ENCODE data around the gene CYP19A1. TPM values are rescaled to one million over a fixed set of nuclear protein-coding genes. Genes with fewer than 3 reads are reported as not detected.

Gene CYP19A1
- total RNA-seq, 2 experiments from 2014 or later: not detected

DNA sequence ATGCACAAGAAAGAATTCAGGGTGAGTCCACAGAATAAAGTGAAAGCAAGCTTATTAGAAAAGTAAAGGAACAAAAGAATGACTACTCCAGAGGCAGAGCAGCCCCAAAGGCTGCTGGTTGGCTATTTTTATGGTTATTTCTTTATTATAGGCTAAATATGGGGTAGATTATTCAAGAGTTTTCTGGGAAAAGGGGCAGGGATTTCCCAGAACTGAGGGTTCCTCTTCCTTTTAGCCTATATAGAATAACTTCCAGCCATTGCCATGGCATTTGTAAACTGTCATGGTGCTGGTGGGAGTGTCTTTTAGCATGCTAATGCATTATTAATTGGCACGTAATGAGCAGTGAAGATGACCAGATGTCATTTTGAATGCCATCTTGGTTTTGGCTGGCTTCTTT, 16.7 kb upstream of the CYP19A1 start:
- Mint-ChIP-seq H3K27ac (no peak overlapping the region), H3K4me3 (no peak overlapping the region), H3K4me1 (ENCODE audit: low read depth) (peaks cover 3% of the 10 kb centered on the region), H3K9me3 (ENCODE audit: insufficient read depth) (no peaks in the 10 kb centered on the region), H3K27me3 (ENCODE audit: low read depth) (peaks cover 12% of the 10 kb centered on the region), H3K36me3 (ENCODE audit: low read depth) (no peaks in the 10 kb centered on the region)
- DNase-seq (no peak), ATAC-seq (no peak)
- CTCF ChIA-PET: no interaction called here
- POLR2A ChIA-PET: no interaction called here

DNA sequence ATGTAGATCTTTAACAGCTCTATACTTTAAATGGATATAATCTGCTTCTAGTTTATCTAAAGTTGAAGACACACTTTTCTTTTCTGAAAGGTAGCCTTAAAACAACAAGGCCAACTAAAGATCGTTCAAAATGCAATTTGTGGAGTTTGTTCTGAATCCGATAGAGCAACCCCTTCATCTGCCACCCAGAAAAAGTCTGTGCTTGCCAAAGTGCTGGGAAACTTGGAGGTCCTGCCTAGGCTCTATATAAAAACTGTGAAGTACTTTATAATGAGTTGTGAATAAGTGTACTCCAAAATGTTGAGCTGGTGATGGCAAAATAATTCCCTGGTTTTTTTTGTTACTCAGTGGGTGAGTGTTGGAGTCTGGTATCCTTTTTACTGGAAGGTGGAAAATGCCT, 15.6 kb upstream of the CYP19A1 start:
- ChIA-PET CTCF (no interaction called here), POLR2A (no interaction called here)
- Mint-ChIP-seq H3K36me3 (ENCODE audit: low read depth) (no peaks in the 10 kb centered on the region), H3K27me3 (ENCODE audit: low read depth) (peaks cover 12% of the 10 kb centered on the region), H3K9me3 (ENCODE audit: insufficient read depth) (no peaks in the 10 kb centered on the region), H3K27ac (no peak overlapping the region), H3K4me3 (no peak overlapping the region), H3K4me1 (ENCODE audit: low read depth) (peaks cover 3% of the 10 kb centered on the region)
- ATAC-seq (no peak), DNase-seq (no peak)

DNA sequence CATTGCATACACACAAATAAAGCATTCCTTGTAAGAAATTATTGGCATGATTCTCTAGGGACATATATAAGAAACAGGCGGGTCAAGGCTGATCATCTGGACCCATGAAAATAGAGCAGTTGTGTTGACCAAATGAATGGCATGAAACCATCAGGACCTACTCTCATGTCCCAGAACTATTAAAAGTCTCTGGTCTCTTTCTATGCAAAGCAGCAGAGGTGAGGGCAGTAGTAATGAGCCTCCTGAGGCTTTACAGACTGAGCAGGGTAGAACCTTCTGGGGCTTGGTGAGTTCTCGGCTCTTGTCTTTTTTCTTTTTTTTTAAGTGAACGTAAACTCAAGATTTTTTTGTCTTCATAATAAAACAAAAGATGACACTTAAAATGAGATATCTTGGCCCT, 12.3 kb upstream of the CYP19A1 start:
- DNase-seq: no peak
- ATAC-seq: no peak
- Mint-ChIP-seq H3K36me3 (ENCODE audit: low read depth) (no peaks in the 10 kb centered on the region), H3K27me3 (ENCODE audit: low read depth) (peaks cover 12% of the 10 kb centered on the region), H3K9me3 (ENCODE audit: insufficient read depth) (no peaks in the 10 kb centered on the region), H3K27ac (no peak overlapping the region), H3K4me1 (ENCODE audit: low read depth) (peaks cover 2% of the 10 kb centered on the region), H3K4me3 (no peak overlapping the region)
- POLR2A ChIA-PET: no interaction called here
- CTCF ChIA-PET: no interaction called here

- ChIA-PET POLR2A (no interaction called here), CTCF (no interaction called here)
- peaks cover 11% of the 10 kb centered on the region for H3K27me3 Mint-ChIP-seq (ENCODE audit: low read depth)
- ATAC-seq (no peak), DNase-seq (no peak)
- peaks cover 2% of the 10 kb centered on the region for H3K4me1 Mint-ChIP-seq (ENCODE audit: low read depth)
- H3K4me3 Mint-ChIP-seq: no peak overlapping the region
- no peaks in the 10 kb centered on the region for H3K9me3 Mint-ChIP-seq (ENCODE audit: insufficient read depth)
- no peaks in the 10 kb centered on the region for H3K36me3 Mint-ChIP-seq (ENCODE audit: low read depth)
- no peak overlapping the region for H3K27ac Mint-ChIP-seq
Measured at GRCh38 chr15:51349156-51349844, 10.9 kb upstream of the CYP19A1 start.

DNA sequence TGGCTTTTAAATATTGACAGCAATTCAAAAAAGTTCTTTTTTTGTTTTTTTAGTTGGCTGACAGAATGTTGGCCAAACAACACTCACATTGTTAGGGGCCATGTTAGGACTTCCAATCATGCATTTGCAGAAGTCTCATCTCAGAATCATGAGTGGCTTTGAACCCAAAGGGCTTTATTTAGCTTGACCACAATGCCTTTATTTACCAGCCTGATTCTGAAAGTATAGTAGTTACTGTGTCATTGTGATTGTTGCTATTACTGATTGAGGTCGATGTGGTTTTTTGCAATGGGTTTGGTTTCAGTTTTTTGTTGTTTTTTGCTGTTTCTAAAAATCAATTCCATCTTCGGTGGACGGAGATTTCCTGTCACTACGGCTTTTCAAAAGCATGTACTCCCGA, 10.3 kb upstream of the CYP19A1 start:
- Mint-ChIP-seq H3K4me3 (no peak overlapping the region), H3K9me3 (ENCODE audit: insufficient read depth) (no peaks in the 10 kb centered on the region), H3K27ac (no peak overlapping the region), H3K4me1 (ENCODE audit: low read depth) (peaks cover 2% of the 10 kb centered on the region), H3K27me3 (ENCODE audit: low read depth) (peaks cover 12% of the 10 kb centered on the region), H3K36me3 (ENCODE audit: low read depth) (no peaks in the 10 kb centered on the region)
- ChIA-PET CTCF (no interaction called here), POLR2A (no interaction called here)
- no peak for ATAC-seq
- DNase-seq: no peak

- Mint-ChIP-seq H3K27me3 (ENCODE audit: low read depth) (peaks cover 19% of the 10 kb centered on the region), H3K9me3 (ENCODE audit: insufficient read depth) (no peaks in the 10 kb centered on the region), H3K27ac (no peak overlapping the region), H3K36me3 (ENCODE audit: low read depth) (no peaks in the 10 kb centered on the region), H3K4me1 (ENCODE audit: low read depth) (peaks cover 2% of the 10 kb centered on the region), H3K4me3 (no peak overlapping the region)
- ChIA-PET POLR2A (no interaction called here), CTCF (no interaction called here)
- DNase-seq: no peak
- ATAC-seq: no peak
Measured at GRCh38 chr15:51346136-51346535, 7.7 kb upstream of the CYP19A1 start.

- no peak overlapping the region for H3K27ac Mint-ChIP-seq
- ChIA-PET POLR2A (no interaction called here), CTCF (no interaction called here)
- no peaks in the 10 kb centered on the region for H3K9me3 Mint-ChIP-seq (ENCODE audit: insufficient read depth)
- no peaks in the 10 kb centered on the region for H3K36me3 Mint-ChIP-seq (ENCODE audit: low read depth)
- ATAC-seq (no peak), DNase-seq (no peak)
- peaks cover 30% of the 10 kb centered on the region for H3K27me3 Mint-ChIP-seq (ENCODE audit: low read depth)
- no peaks in the 10 kb centered on the region for H3K4me1 Mint-ChIP-seq (ENCODE audit: low read depth)
- H3K4me3 Mint-ChIP-seq: no peak overlapping the region
Measured at GRCh38 chr15:51343466-51343865, 5.1 kb upstream of the CYP19A1 start.

DNA sequence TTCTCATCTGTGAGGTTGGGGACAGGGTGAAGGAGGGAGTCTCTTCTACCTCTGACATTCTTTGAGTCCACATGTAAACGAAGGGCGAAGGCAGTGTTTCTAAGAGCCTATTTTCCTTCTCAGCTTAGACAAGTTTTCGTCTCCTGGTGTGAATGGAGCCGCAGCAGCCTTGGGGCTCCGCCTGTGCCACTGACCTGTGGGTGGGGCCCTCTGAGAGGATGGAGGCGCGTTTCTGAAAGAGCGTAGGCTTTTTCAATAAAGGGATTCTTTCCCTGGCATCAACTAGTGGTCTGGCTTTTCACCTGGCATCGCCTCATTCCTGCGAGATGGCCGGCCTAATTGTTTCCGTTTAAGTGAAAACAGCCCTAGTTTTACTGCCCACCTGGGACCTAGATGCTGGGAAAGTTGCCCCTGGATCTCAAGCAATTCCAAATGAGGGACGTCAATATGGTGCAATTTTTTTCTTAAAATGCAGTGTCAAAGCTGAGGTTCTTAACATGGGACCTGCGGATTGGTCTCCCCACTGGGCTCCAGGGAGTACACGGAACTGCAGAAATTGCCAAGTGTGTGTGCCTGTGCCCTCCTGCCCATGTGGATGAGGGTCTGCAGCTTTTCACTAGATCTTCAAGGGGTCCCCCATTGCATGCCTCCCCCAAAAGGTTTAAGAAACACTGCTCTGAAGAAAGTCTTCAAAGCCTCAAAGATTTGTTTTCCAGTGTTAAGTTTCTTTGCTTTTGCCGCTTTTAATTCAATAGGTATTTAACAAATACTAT, 4.0 kb upstream of the CYP19A1 start:
- H3K27ac Mint-ChIP-seq: no peak overlapping the region
- no peaks in the 10 kb centered on the region for H3K9me3 Mint-ChIP-seq (ENCODE audit: insufficient read depth)

DNA sequence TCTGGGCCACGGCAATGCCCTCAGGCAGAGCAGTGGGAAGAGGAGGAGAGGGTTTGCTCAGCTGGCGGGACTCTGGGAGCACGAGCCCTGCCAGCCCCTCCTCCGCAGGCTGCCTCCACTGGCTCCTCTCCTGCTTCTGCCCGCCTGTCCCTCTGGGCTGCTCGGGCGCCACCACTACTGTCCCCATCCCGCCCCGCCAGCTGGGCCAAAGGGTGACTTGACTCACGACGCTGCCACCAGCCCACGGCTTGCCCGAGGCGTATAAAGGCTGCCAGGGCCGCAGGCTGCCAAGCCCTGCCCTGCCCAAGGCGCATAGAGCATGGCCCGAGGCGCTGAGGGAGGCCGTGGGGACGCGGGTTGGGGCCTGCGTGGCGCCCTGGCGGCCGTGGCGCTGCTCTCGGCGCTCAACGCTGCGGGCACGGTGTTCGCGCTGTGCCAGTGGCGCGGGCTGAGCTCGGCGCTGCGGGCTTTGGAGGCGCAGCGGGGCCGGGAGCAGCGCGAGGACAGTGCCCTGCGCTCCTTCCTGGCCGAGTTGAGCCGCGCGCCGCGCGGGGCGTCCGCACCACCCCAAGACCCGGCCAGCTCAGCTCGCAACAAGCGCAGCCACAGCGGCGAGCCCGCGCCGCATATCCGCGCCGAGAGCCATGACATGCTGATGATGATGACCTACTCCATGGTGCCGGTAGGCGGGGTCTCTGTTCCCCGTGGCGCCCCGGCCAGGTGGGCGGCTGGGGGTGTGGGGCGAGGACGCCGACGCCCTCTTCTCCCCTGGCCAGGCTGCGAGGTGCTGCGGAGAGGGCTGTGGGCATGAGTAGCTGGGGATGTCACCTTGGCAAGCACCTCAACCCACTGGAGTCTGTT, 3.2 kb upstream of the CYP19A1 start, which contains the start of gene GLDN:
GLDN (plus strand) TSS at position 290 of the 861 bp plus-strand sequence; CDS start at position 320, 30 bp downstream.
- Mint-ChIP-seq H3K27me3 (ENCODE audit: low read depth) (peaks cover 30% of the 10 kb centered on the region), H3K36me3 (ENCODE audit: low read depth) (no peaks in the 10 kb centered on the region), H3K4me3 (no peak within 1 kb of the TSS), H3K4me1 (ENCODE audit: low read depth) (no peaks in the 10 kb centered on the region), H3K9me3 (ENCODE audit: insufficient read depth) (no peaks in the 10 kb centered on the region), H3K27ac (no peak within 1 kb of the TSS)
- ChIA-PET CTCF (no interaction called here), POLR2A (no interaction called here)
- DNase-seq (no peak), ATAC-seq (no peak)

More for the DNA sequence above, 4.0 kb upstream of the CYP19A1 start:
- peaks cover 30% of the 10 kb centered on the region for H3K27me3 Mint-ChIP-seq (ENCODE audit: low read depth)
- H3K36me3 Mint-ChIP-seq (ENCODE audit: low read depth): no peaks in the 10 kb centered on the region
- POLR2A ChIA-PET: no interaction called here
- H3K4me1 Mint-ChIP-seq (ENCODE audit: low read depth): no peaks in the 10 kb centered on the region
- no peak for ATAC-seq
- DNase-seq: no peak
- no peak overlapping the region for H3K4me3 Mint-ChIP-seq
- CTCF ChIA-PET: no interaction called here

DNA sequence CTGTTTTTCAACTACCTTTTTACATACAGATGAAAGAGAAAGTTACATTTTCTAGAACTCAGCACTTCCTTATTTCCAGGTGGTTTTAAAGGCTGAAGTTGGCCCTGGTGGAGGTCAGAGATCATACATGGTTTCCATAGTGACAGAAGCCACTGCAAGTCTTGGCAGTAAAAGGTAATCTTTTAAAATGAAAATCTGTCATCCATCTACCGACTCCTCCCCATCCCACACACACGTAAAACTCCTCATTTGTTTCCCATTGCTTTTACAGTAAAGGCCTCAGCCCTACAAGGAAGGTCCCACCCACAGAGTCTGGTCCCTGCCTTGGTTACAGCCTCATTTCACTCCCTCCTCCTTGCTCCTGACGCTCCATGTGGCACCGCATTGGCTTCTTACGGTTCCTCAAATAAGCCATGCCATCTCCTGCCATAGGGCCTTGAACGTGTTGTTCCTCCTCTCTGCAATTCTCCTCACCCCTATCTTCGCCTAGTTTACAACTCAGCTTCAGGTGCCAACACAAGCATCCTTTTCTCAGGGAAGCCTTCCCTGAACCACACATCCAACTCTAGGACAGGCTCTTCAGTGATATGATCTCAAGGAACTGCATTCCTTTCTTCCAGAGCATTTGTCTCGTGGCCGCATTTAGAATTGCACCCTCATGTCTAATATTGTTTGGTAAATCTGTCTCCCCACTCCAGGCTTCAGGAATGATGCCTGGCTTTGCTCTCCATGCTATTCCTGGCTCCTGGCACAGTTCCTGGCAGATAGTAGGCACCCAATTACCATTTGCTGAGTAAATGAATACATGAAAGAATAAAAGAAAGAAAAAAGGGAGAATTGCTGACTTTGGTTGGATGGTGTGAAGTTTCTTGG, 2.6 kb downstream of the CYP19A1 start:
- no peak for DNase-seq
- ChIA-PET CTCF (no interaction called here), POLR2A (no interaction called here)
- Mint-ChIP-seq H3K36me3 (ENCODE audit: low read depth) (no peaks in the 10 kb centered on the region), H3K4me1 (ENCODE audit: low read depth) (no peaks in the 10 kb centered on the region), H3K27me3 (ENCODE audit: low read depth) (peaks cover 10% of the 10 kb centered on the region), H3K27ac (no peak overlapping the region), H3K9me3 (ENCODE audit: insufficient read depth) (no peaks in the 10 kb centered on the region), H3K4me3 (no peak overlapping the region)
- ATAC-seq: no peak

GRCh38 chr15:51335087-51335486, 3.3 kb downstream of the CYP19A1 start:
- H3K27me3 Mint-ChIP-seq (ENCODE audit: low read depth): peaks cover 6% of the 10 kb centered on the region

More at GRCh38 chr15:51335087-51335486, 3.3 kb downstream of the CYP19A1 start:
- Mint-ChIP-seq H3K4me1 (ENCODE audit: low read depth) (no peaks in the 10 kb centered on the region), H3K9me3 (ENCODE audit: insufficient read depth) (no peaks in the 10 kb centered on the region), H3K36me3 (ENCODE audit: low read depth) (no peaks in the 10 kb centered on the region), H3K27ac (no peak overlapping the region), H3K4me3 (no peak overlapping the region)
- ChIA-PET POLR2A (no interaction called here), CTCF (no interaction called here)
- no peak for DNase-seq
- ATAC-seq: no peak
